ENCODE measurements around the gene SNX13.

The SNX13 gene

DNA sequence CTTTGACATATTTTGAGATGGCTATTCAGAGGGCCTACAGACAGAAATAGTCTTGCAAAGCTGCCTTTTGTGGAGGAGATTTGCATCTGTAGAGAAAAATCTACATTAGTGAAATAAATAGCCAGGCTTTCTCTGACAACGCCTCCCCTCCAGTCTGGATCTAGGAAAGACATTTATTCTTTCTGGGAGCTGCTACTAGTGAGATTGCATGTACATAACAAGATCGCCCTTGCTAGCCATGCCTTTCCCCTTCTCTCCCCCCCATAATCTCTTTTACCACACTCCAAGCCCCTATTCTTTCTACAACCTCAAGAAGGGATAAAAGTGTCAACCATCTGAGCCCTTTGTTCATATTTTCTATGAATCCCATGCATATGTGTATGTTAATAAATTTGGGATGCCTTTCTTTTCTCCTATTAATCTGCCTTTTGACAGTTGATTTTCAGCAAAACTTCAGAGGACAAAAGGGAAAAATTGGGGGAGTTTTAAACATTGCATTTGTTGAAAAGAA lies 194.2 kb downstream of the SNX13 start:
- Histone ChIP-seq H3K4me3 (ENCODE audit: low read depth, low read length) (no peak overlapping the region), H3K27me3 (ENCODE audit: insufficient read depth, low read depth, severe bottlenecking) (no peaks in the 10 kb centered on the region), H3K27ac (no peak overlapping the region), H3K36me3 (no peaks in the 10 kb centered on the region), H3K9me3 (ENCODE audit: severe bottlenecking) (no peaks in the 10 kb centered on the region)
- no peak for DNase-seq
- TF ChIP-seq, protein P1, sequence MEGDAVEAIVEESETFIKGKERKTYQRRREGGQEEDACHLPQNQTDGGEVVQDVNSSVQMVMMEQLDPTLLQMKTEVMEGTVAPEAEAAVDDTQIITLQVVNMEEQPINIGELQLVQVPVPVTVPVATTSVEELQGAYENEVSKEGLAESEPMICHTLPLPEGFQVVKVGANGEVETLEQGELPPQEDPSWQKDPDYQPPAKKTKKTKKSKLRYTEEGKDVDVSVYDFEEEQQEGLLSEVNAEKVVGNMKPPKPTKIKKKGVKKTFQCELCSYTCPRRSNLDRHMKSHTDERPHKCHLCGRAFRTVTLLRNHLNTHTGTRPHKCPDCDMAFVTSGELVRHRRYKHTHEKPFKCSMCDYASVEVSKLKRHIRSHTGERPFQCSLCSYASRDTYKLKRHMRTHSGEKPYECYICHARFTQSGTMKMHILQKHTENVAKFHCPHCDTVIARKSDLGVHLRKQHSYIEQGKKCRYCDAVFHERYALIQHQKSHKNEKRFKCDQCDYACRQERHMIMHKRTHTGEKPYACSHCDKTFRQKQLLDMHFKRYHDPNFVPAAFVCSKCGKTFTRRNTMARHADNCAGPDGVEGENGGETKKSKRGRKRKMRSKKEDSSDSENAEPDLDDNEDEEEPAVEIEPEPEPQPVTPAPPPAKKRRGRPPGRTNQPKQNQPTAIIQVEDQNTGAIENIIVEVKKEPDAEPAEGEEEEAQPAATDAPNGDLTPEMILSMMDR (IDR thresholded peaks at IDR 0.05; ENCODE audit: low read depth, low read length) = no peak

DNA sequence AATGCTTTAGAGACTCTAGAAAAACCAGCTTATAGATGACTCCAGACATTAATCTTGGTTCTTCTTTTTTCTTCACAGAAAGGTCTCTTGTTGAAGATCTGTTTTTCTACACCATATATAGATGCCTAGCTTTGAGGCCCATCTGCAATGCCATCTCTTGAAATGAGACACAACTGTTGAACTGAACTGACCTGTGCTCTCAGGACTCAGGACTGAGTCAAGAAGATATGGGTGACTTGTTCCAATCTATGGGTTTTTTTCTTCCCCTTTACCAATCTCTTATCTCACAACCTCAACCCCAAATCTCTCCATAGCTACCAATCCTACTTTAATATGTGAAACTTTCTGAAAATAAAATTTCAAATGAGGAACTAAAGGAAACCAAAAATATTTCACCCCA lies 194.7 kb downstream of the SNX13 start:
- no peaks in the 10 kb centered on the region for H3K9me3 ChIP-seq (ENCODE audit: severe bottlenecking)
- no peaks in the 10 kb centered on the region for H3K36me3 ChIP-seq
- TF ChIP-seq, protein P1 (IDR thresholded peaks at IDR 0.05; ENCODE audit: low read depth, low read length) = no peak
- no peak overlapping the region for H3K27ac ChIP-seq
- no peak for DNase-seq
- H3K27me3 ChIP-seq (ENCODE audit: insufficient read depth, low read depth, severe bottlenecking) = no peaks in the 10 kb centered on the region
- H3K4me3 ChIP-seq (ENCODE audit: low read depth, low read length) = no peak overlapping the region

DNA sequence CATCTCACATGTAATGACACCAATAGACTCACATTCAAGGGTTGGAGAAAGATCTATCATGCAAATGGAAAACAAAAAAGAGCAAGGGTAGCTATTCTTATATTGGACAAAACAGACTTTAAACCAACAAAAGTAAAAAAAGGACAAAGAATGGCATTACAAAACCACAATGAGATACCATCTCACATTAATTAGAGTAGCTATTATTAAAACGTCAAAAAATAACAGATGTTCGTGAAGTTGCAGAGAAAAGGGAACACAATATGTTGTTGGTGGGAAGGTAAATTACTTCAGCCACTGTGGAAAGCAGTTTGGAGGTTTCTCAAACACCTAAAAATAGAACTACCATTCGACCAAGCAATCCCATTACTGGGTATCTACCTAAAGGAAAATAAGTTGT lies 197.0 kb downstream of the SNX13 start:
- no peak for DNase-seq
- no peaks in the 10 kb centered on the region for H3K27me3 ChIP-seq (ENCODE audit: insufficient read depth, low read depth, severe bottlenecking)
- H3K9me3 ChIP-seq (ENCODE audit: severe bottlenecking) = no peaks in the 10 kb centered on the region
- TF ChIP-seq, protein P1 (IDR thresholded peaks at IDR 0.05; ENCODE audit: low read depth, low read length) = no peak
- no peak overlapping the region for H3K27ac ChIP-seq
- no peak overlapping the region for H3K4me3 ChIP-seq (ENCODE audit: low read depth, low read length)
- H3K36me3 ChIP-seq = no peaks in the 10 kb centered on the region

DNA sequence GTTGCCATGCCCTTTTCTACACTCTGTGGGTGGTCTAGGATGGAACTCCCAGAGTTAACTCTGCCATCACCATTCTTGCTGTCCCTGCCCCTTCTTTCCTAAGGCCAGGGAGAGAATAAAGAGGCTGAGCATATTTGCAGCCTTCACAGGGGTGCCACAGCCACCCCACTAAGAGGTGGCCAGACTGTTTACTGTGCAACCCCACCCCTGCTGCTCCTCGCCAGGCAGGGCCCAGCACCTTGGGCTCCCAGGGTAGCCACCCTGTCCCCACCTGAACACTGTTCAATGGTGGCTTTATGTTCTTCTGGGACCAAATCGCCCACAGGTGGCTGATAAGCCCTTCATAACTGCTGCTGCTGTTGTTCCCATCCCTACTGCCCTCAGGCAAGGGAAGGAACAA lies 198.9 kb downstream of the SNX13 start:
- Histone ChIP-seq H3K36me3 (no peaks in the 10 kb centered on the region), H3K27ac (no peak overlapping the region)

More for the DNA sequence above, 198.9 kb downstream of the SNX13 start:
- Histone ChIP-seq H3K4me3 (ENCODE audit: low read depth, low read length) (no peak overlapping the region), H3K27me3 (ENCODE audit: insufficient read depth, low read depth, severe bottlenecking) (no peaks in the 10 kb centered on the region), H3K9me3 (ENCODE audit: severe bottlenecking) (no peaks in the 10 kb centered on the region)
- TF ChIP-seq, protein P1 (IDR thresholded peaks at IDR 0.05; ENCODE audit: low read depth, low read length) = no peak
- no peak for DNase-seq
